Superior temporal gyrus (tissue), 1 donor: ENCODE results near the gene ZNRD2.

Source experiments
- DNase-seq: peaks from one replicate; pipeline ENCODE4 v3.0.0-alpha.2; 2016; ENCODE audit errors: extremely low spot score

Gene ZNRD2

DNA sequence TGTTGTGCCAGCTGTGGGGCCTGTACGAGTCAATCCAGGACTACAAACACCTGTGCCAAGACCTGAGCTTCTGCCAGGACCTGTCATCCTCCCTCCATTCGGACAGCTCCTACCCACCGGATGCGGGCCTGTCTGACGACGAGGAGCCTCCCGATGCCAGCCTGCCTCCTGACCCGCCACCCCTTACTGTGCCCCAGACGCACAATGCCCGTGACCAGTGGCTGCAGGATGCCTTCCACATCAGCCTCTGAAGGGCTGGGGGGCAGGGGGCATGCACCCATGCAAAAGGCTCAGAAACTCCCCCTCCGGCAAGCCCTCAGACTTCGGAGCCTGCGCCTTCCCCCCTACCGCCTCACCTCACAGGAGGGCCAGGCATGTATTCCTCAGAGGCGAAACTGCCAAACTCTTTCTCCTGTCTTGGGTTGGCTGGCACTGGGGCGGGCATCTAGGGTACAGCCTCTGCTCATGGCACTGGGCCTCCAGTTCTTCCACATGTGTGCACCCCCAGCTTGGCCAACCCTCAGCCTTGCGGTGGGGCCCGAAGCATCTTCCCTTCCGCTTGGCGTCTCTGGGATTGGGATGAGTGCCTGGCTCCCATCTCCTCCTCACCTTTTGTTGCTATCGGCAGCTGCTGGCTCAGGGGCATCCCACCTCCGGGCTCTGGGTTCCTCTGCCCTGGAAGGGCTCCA, 3.3 kb downstream of the ZNRD2 start:
- DNase-seq = peak; percentile 12

DNA sequence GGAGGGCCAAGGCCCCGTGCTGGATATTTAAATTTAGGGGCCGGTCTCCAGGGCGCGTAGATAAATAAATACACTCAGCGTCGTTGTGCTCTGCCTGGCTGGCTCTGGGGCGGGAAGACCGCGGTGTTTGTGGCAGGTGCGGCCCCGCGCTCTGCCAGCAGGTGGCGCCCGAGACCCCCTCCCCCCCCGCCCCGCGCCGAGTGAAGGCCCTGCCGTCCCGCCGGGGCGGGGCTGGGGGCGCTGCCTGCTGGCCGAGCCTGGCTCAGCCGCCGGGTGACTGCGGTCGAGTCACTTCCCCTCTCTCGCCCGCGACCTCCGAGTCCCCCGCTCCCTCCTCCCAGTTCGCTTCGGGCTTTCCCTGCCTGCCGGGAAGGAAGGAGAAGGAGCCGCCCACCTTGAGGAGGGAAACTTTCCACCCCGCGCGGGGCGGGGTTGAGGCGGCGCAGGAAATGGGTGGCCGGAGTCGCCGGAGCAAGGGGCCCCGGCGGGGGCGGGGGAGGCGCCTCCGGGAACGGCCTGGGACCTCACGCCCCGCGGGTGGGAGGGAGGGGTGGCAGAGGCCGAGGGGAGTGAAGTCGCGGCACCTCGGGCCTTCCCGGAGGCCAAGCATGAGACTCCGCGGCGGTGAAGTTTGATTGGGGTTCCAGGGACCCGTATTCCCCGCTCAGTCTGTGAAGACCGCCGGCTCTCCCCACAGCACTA, 4.0 kb downstream of the ZNRD2 start:
- peak; percentile 67 for DNase-seq

DNA sequence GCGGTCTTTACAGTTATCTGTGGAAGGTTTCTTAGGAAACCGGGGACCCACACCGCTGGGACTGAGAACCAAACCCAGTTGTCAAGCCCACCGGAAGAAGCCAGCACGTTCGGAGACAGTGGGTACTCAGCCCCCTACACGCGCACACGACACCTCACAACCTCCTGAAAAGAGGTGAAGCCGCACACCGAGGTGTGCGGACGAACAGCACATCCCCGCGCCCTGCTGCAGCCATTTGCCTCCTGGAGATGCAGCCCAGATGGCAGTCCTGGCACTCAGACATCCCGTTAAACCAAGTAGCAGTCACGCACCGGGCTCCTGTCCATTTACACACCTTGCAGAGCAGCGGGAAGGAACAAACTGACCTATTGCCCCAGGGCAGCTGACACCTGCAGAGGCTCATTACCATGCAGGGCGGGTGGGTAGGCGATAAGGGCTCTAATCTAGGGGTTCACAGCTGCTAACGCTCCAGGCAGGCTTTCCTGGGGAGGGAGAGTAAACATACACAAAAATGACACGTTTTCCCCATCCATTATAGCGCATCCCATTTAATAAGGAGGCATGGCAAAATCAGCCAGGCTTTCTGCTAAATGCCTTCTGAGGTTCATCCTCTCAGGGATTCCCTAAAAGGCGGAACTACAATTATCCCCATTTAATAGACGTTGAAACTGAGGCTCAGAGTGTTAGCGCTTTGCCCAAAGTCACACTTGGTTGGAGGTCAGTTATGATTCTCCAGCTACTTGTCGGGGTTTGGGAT, 4.7 kb downstream of the ZNRD2 start:
- DNase-seq = peak; percentile 18

DNA sequence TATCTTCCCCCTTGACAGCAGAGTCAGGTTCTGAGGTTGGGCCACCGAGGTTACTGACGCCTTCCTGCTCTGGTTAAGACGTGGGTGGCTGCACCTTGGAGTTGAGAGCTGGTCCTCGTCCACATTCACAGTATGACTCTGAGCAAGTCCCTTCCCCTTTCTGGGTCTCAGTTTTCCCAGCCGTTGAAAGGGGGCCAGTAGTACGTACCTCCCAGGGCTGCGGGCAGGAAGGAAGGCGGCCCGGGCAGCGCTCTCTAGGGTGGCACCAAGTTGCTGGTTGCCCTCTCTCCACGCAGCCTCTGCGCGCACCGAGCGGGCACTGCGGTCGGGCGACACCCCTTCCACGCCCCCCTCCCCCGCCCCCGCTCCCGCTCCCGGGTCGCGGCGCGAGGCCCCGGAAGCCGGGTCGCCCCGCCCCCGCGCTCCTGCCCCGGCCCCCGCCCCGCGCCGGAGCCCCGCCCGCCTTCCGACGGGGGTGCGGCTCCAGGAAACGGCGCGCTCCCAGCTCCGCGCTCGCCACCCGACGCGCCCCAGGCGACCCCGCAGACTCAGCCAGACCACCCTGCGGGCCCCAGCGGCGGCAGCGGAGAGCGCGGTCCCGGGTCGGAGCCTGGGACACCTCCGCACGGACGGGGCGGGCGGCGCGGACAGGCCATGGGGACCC, 5.4 kb downstream of the ZNRD2 start, which contains the start of gene EHBP1L1:
TSS of gene EHBP1L1 (plus strand) at position 486 of the 664 bp plus-strand sequence. CDS start 250 bp downstream, outside the sequence.
- no peak for DNase-seq

DNA sequence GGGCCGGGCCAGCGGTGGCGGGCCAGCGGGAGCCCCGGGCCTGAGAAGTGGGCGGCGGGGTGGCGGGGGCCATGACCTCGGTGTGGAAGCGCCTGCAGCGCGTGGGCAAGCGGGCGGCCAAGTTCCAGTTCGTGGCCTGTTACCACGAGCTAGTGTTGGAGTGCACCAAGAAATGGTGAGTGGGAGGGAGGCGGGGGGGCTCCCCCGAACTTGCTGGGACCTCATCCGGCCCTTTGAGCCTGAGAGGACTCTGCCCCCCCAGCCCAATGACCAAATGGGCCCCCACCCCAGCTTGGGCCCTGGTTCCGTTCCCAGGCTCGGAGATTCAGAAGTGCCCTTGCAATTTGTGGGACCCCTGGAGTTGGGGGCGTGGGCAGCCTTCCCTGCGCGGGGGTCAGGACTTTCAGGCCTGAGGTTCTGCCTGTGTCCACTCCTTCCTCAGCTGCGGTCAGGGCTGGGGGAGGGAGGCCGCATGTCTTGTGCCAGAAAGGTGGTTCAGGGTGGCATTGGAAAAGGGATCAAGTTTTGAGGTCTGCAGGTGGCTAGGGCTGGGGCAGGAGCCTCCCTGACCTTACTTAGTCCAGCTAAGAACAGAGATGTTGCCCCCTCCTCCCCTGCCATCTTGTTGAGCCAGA, 6.1 kb downstream of the ZNRD2 start:
- DNase-seq = no peak

DNA sequence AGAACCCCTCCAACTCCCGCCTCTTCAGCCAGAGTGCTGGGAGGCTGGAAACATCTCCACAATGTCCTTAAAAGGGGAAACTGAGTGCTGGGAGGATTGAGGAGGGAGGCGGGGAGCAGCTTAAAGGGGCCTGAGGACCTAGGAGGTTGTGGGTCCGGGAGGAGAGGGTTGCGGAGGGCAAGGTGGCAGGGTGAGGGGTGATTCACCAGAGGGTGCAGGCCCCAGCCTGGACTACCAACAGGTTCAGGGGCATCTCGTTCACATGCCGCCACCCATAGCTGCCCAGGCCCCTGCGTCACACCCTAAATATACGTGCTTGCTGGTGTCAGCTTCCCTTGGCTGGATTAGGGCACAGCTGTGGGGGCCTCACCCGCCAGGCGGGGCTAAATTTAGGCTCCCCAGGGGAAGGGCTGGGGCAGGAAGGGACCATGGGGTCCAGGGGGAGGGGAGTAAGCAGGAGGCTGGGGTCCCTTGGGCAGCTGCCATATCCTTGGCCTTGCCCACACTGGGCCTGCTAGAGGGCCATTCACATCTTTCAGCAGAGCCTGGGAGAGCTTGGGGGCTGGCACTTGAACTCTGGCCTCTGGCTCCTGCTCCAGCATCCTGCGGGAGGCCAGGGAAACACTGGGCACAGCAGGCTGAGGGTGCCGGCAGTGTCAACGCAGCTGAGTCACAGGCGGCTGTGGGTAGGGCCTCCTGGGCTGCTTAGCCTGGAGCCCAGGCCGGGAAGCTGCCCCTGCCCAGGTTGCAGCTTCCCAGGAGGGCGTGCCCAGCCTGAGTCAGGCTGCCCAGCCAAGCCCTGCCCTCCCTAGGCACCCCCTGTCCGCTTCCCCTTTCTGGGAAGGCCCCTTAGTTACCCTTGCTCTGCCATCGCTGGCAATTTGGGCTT, 6.8 kb downstream of the ZNRD2 start:
- DNase-seq = no peak

DNA sequence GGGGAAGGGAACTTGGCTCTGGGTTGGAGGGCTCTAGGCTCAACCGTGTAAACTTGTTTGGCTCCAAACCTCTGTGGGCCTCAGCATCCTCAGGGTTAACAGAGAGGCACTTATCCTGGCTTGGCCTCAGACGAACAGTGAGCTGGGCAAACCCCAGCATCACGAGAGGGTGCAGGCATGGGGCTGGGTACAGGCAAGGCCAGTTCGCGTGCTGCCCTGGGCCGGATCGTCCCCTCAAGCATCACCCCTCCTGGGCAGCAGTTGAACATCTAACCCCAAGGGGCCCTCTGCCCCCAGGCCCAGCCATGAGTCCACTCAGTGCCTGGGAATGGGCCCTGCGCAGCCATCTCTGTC, 7.5 kb downstream of the ZNRD2 start:
- no peak for DNase-seq

DNA sequence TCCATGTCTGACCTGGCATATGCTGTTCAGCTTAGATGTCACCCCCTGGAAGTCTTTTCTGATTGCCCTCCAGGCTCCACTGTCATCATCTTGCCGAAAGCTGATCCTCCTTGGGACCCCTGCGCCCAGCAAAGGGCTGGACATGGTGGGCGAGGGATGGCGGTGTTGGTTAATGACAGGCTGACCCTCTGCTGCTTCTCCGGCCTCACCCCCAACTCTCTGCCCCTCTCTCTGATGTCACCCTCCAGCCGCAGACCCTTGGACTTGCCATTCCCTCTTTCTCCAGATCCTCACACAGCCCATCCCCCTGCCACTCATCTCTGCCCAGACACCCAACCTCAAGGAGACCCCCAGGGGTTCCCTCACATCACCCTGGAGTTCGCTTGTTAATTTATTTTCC, 7.9 kb downstream of the ZNRD2 start:
- DNase-seq = no peak

DNA sequence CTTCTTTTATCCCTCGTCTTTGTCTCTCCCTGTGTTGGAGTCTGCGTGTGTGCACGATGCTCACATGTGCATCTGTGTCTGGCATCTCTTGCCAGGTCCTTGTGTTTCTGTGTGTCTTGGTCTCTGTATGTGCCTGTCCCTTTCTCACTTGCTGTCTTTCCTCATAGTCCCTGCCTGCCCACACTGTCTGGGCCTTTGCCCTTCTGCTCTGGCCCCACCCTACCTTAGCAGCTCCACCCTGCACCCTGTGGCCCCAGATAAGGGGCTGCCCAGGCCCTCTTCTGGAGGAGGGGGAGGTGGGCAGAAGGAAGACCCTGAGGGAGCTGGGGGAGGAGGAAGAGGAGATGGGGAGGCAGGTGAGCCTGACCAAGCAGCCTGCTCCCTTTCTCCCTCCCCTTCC, 8.4 kb downstream of the ZNRD2 start:
- no peak for DNase-seq

DNA sequence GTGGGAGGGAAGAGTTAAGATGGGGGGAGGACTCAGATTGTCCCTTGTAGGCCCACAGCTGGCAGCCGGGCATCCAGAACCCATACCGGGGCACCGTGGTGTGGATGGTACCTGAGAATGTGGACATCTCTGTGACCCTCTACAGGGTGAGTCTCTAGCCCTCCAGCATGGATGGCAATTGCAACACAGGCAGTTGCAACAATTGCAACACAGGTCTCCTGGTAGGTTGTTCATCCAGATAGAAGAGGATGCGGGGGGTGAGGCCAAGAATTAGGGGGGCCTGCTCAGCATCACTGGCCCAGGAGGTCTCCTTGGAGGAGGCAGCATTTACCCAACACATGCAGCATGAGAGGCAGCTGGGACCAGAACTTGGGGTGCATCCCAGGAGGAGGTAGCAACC, 9.0 kb downstream of the ZNRD2 start:
- no peak for DNase-seq

DNA sequence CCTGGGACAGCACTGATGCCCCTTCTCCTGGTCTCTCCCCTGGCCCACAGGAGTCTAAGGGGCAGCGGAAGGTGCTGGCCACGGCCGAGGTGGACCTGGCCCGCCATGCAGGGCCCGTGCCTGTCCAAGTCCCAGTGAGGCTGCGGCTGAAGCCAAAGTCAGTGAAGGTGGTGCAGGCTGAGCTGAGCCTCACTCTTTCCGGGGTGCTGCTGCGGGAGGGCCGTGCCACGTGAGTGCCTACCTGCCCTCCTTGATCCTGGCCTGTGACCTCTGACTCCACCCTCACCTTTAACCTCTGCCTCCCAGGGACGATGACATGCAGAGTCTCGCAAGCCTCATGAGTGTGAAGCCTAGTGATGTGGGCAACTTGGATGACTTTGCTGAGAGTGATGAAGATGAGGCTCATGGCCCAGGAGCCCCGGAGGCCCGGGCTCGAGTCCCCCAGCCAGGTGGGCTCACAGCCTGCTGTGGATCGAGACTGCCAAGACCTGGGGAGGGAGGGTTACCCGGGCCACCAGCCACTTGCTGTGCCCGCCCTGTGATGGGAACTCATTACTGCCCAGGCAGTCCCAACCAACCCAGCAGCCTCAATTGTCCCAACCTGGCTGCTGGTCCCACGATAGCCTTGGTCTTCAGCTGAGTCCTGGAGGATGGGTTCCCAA, 9.9 kb downstream of the ZNRD2 start:
- no peak for DNase-seq

DNA sequence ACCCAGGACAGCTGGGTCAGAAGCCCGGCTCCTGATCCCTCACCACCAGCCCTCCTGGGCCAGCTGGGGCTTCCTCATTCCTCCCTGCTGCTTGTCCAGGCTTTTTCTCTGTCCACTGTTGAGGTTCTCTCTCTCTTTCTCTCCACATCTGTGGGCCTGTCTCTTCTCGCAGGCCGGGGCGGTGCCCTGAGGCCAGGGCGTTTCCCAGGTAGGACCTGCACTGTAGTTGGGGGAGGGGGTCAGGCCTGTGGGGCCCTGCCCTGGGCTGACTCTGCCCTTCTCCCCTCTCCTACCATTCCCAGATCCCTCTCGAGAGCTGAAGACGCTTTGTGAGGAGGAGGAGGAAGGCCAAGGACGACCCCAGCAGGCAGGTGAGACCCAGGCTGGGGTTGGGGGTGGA, 10.5 kb downstream of the ZNRD2 start:
- no peak for DNase-seq

DNA sequence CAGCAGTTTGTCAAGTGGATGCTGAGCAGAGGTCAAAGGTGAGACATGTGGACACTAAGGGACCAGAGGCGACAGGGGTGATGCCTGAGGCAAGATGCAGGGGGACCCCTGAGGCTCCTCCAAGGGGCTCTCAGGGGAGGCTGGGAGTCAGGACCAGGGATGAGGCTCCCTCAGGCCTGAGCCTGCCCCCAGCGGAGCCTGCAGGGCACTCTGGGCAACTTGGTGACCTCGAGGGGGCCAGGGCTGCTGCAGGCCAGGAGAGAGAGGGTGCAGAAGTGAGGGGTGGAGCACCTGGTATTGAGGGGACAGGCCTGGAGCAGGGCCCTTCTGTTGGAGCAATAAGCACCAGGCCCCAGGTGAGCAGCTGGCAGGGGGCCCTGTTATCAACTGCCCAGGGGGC, 11.7 kb downstream of the ZNRD2 start:
- no peak for DNase-seq

DNA sequence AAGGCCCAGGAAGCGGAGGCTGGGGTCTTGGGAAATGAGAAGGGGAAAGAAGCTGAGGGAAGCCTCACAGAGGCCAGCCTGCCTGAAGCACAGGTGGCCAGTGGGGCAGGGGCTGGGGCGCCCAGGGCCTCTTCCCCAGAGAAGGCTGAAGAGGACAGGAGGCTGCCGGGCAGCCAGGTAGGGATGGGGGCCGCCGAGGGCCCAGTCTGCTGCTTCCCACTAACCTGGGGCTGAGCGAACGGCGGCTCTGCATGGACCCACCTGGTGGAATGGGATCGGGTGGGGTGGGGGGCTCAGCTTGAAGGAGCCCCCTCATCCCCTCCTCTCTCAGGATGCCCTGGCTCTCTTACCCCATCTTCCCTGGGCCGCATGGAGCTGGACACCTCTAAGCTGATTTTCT, 13.3 kb downstream of the ZNRD2 start:
- no peak for DNase-seq

DNA sequence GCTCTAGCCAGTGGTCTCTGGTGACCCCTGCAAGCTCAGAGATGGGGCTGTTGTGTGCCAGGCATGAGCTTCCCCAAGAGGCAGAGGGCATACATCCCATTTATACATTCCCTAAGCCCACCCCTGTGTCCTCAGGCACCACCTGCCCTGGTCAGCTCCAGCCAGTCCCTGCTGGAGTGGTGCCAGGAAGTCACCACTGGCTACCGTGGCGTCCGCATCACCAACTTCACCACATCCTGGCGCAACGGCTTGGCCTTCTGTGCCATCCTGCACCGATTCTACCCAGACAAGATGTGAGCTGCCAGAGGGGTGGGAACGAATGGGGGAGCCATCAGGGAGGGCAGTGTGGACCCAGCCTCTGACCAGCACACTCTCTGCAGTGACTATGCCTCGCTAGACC, 13.8 kb downstream of the ZNRD2 start:
- no peak for DNase-seq

DNA sequence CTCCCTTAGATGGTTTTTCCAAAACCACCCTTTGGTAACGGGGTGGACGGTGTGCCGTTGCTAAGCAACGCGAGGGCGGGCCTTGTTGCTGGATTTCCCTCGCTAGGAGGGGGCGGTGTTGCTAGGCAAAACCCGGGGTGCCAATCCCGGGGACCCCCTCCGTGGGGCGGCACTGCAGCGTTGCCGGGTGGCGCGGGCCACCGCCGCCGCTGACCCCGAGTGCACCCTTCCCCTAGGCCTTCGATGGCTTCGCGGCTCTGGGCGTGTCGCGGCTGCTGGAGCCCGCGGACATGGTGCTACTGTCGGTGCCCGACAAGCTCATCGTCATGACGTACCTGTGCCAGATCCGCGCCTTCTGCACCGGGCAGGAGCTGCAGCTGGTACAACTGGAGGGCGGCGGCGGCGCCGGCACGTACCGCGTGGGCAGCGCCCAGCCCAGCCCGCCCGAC, 14.5 kb downstream of the ZNRD2 start:
- DNase-seq = peak; percentile 44

DNA sequence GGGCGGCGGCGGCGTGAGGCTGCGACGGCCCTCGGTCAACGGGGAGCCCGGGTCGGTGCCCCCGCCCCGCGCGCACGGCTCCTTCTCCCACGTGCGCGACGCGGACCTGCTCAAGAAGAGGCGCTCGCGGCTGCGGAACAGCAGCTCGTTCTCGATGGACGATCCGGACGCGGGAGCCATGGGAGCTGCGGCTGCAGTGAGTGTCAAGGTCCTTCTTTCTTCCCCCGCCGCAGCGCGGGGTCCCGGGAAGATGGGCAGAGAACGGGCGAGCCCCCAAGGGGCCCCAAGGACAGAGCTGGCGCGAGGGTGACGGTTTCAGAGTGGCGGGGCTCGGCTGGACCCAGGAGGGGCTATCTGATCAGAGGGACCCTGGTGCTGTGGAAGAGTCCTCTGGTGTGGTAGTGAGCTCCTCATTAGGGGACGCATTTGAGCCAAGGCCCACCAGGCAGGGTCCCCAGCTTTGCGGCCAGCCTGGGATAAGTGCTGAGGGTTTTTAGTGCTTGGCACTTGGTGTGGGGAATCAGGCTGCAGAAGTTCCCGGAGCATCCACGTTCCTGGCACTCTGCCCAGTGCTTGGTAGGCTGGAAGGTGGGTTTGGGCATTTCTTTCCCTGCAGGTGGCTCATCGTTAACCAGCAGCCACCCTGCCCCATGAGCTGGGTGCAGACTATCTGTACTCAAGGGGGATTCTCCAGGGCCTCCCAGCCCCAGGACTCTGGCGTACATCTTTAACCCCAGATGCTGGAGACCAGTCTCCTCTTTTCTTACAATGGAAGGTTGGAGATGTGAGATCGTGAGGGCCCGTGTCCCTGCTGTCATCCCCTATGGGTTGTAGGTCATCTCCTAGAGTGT, 15.3 kb downstream of the ZNRD2 start:
- DNase-seq = no peak

DNA sequence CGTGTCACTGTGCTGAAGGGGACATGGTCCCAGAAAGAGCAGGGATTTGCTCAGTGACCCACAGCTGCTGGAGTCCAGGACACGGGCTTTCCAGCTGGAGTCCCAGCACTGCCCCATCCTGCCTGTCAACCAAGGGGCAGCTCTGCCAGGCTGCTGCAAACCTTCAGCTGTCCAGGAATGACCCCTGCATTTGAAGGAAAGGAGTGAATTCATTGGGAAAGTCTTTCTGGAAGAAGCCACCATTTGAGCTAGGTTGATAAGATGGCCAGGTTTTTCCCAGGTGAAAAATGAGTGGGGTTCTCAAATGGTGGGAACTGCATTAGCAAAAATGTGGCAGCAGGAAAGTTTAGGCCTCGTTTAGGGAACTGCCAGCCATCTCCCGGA, 16.0 kb downstream of the ZNRD2 start:
- DNase-seq = no peak

DNA sequence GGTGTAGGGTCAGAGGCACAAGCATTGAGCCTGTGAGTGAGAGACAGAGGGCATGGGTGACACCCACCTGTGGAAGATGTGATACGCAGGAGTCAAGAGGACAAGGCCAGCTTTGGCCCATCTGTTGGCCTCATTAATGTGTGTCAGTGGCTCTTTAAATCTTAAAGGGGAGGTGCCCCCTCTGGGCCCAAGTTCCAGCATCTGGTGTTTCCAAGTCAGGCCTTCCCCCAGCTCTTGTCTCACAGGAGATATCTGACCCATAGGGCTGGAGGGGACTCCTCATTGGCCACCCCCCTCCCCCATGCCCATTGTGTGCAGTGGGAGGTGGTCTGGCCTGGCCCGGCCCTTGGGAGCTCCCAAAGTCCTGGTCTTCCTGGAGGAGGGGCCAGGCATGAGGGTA, 16.4 kb downstream of the ZNRD2 start:
- DNase-seq = no peak
